Measurements from ENCODE around the gene THUMPD1. TPM values are rescaled to one million over a fixed set of nuclear protein-coding genes. Genes with fewer than 3 reads are reported as not detected.
"Not testable (repeated sequence)": the region's sequence is repeated elsewhere in the genome, so short reads cannot be mapped to it uniquely, and the experiment has no call there.

The THUMPD1 gene
- total RNA-seq, 1 experiment from 2014 or later = 36.0 TPM

DNA sequence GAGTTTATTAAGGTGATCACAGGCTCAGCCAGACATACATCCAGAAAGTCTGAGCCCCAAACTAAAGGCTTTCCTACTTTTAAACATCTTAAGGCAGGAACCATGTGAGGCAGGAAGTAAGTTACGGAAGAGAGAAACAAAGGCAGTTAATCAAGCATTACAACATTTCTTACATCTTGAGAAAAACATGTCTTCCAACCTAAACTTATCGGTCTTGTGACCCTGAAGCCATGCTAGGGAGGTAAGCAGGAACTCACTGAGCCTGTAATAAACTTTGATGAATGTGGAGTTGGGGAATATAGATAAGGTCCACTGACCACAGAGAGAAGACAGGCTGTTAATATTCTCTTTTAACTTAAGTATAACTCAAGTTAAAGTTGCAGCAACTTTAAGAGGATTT is 18.7 kb upstream of the THUMPD1 start:
- H2AFZ ChIP-seq = no peak overlapping the region
- no peaks in the 10 kb centered on the region for H3K36me3 ChIP-seq (ENCODE audit: low read depth)
- ChIA-PET CTCF (no interaction called here), POLR2A (ENCODE audit: unreplicated experiment) (no interaction called here)
- no peak for DNase-seq
- no peaks in the 10 kb centered on the region for H3K79me2 ChIP-seq (ENCODE audit: low read depth)
- no peak overlapping the region for H3K4me3 ChIP-seq
- H3K9me2 ChIP-seq (ENCODE audit: insufficient read depth) = no peaks in the 10 kb centered on the region
- intact Hi-C loops (cut with micrococcal nuclease; ENCODE audit: unreplicated experiment) = no loop called here
- no peaks in the 10 kb centered on the region for H4K20me1 ChIP-seq (ENCODE audit: insufficient read depth)
- H3K27me3 ChIP-seq (ENCODE audit: insufficient read depth, low read depth) = peaks cover 37% of the 10 kb centered on the region
- no TSS peak for BruUV-seq (replicated peaks)
- peaks cover 4% of the 10 kb centered on the region; the same call in 1 of the 2 replicates for H3K4me1 ChIP-seq (replicated peaks; ENCODE audit: insufficient read depth)
- H3K9me3 ChIP-seq (ENCODE audit: insufficient read depth, low read depth) = peaks cover 10% of the 10 kb centered on the region; the same call in 1 of the 2 replicates
- no peak overlapping the region for H3K27ac ChIP-seq
- H3K4me2 ChIP-seq = no peak overlapping the region
- no peak for TF ChIP-seq EZH2 (IDR thresholded peaks at IDR 0.05; ENCODE audit: low read depth)
- TF ChIP-seq, protein P1, sequence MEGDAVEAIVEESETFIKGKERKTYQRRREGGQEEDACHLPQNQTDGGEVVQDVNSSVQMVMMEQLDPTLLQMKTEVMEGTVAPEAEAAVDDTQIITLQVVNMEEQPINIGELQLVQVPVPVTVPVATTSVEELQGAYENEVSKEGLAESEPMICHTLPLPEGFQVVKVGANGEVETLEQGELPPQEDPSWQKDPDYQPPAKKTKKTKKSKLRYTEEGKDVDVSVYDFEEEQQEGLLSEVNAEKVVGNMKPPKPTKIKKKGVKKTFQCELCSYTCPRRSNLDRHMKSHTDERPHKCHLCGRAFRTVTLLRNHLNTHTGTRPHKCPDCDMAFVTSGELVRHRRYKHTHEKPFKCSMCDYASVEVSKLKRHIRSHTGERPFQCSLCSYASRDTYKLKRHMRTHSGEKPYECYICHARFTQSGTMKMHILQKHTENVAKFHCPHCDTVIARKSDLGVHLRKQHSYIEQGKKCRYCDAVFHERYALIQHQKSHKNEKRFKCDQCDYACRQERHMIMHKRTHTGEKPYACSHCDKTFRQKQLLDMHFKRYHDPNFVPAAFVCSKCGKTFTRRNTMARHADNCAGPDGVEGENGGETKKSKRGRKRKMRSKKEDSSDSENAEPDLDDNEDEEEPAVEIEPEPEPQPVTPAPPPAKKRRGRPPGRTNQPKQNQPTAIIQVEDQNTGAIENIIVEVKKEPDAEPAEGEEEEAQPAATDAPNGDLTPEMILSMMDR (conservative IDR thresholded peaks at IDR 0.05) = no peak
- no peaks in the 10 kb centered on the region for H3F3A ChIP-seq (ENCODE audit: insufficient read depth, low read depth)

DNA sequence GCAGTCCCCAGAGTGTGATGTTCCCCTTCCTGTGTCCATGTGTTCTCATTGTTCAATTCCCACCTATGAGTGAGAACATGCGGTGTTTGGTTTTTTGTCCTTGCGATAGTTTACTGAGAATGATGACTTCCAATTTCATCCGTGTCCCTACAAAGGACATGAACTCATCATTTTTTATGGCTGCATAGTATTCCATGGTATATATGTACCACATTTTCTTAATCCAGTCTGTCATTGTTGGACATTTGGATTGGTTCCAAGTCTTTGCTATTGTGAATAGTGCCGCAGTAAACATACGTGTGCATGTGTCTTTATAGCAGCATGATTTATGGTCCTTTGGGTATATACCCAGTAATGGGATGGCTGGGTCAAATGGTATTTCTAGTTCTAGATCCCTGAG is 14.2 kb upstream of the THUMPD1 start:
- H3K79me2 ChIP-seq (ENCODE audit: low read depth); BruUV-seq (replicated peaks); H3K27ac ChIP-seq; H3K4me2 ChIP-seq; H3K36me3 ChIP-seq (ENCODE audit: low read depth); H3F3A ChIP-seq (ENCODE audit: insufficient read depth, low read depth); DNase-seq; H4K20me1 ChIP-seq (ENCODE audit: insufficient read depth); H3K9me3 ChIP-seq (ENCODE audit: insufficient read depth, low read depth); H3K9me2 ChIP-seq (ENCODE audit: insufficient read depth); CTCF ChIA-PET; POLR2A ChIA-PET (ENCODE audit: unreplicated experiment); H3K4me3 ChIP-seq; intact Hi-C loops (cut with micrococcal nuclease; ENCODE audit: unreplicated experiment); H3K4me1 ChIP-seq (replicated peaks; ENCODE audit: insufficient read depth); H2AFZ ChIP-seq: not testable (repeated sequence)
- H3K27me3 ChIP-seq (ENCODE audit: insufficient read depth, low read depth) = peaks cover 62% of the 10 kb centered on the region

DNA sequence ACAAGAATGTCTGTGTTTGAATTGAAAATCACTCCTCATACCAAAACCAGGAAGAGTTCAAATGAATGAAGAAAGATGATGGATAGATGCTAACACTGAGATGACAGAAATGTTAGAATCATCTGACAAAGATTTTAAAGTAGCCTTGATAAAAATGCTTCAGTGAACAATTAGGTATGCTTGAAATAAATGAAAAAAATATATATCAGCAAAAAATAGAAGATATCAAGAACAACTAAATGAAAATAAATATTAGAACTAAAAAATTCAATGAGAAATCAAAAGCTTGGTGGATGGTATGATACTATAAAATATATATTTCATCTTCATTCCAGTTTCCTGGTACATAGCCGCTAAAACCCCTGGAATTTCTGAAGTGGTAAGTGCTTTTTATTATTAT is 13.6 kb upstream of the THUMPD1 start:
- Histone ChIP-seq H3K79me2 (ENCODE audit: low read depth) (no peaks in the 10 kb centered on the region), H3F3A (ENCODE audit: insufficient read depth, low read depth) (no peaks in the 10 kb centered on the region), H3K4me1 (replicated peaks; ENCODE audit: insufficient read depth) (no peaks in the 10 kb centered on the region), H3K27ac (no peak overlapping the region), H3K9me2 (ENCODE audit: insufficient read depth) (no peaks in the 10 kb centered on the region), H3K4me3 (no peak overlapping the region), H2AFZ (no peak overlapping the region), H4K20me1 (ENCODE audit: insufficient read depth) (no peaks in the 10 kb centered on the region), H3K36me3 (ENCODE audit: low read depth) (no peaks in the 10 kb centered on the region), H3K27me3 (ENCODE audit: insufficient read depth, low read depth) (peaks cover 56% of the 10 kb centered on the region), H3K4me2 (no peak overlapping the region), H3K9me3 (ENCODE audit: insufficient read depth, low read depth) (no peaks in the 10 kb centered on the region)
- no TSS peak for BruUV-seq (replicated peaks)
- DNase-seq = no peak
- TF ChIP-seq, protein P1 (conservative IDR thresholded peaks at IDR 0.05) = no peak
- no peak for TF ChIP-seq EZH2 (IDR thresholded peaks at IDR 0.05; ENCODE audit: low read depth)
- ChIA-PET CTCF (no interaction called here), POLR2A (ENCODE audit: unreplicated experiment) (no interaction called here)
- intact Hi-C loops (cut with micrococcal nuclease; ENCODE audit: unreplicated experiment) = no loop called here

DNA sequence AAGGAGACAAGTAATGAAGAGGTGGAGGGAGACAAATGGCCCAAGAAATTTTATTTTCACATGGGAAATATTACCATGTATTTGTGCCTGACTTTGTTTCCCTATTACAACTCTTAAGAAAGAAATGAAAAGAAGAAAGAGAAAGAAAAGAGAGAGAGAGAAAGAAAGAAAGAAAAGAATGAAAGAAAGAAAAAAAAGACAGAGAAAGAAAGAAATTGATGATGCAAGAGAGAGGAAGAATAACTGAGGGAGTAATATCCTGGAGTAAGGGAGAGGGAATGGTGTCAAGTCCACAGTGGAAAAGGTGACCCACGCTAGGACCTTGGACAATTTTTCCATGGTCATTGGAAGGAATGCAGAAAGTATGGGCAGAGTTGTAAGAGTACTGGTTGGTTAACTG is 12.1 kb upstream of the THUMPD1 start:
- no peak for DNase-seq
- POLR2A ChIA-PET (ENCODE audit: unreplicated experiment) = no interaction called here
- no peaks in the 10 kb centered on the region for H3K79me2 ChIP-seq (ENCODE audit: low read depth)
- H3K27ac ChIP-seq = no peak overlapping the region
- BruUV-seq (replicated peaks) = no TSS peak
- intact Hi-C loops (cut with micrococcal nuclease; ENCODE audit: unreplicated experiment) = no loop called here
- H3K4me2 ChIP-seq = no peak overlapping the region
- no peaks in the 10 kb centered on the region for H3F3A ChIP-seq (ENCODE audit: insufficient read depth, low read depth)
- no peak overlapping the region for H2AFZ ChIP-seq
- no peaks in the 10 kb centered on the region for H3K36me3 ChIP-seq (ENCODE audit: low read depth)
- H3K9me3 ChIP-seq (ENCODE audit: insufficient read depth, low read depth) = no peaks in the 10 kb centered on the region
- H3K4me1 ChIP-seq (replicated peaks; ENCODE audit: insufficient read depth) = no peaks in the 10 kb centered on the region
- H4K20me1 ChIP-seq (ENCODE audit: insufficient read depth) = no peaks in the 10 kb centered on the region
- H3K4me3 ChIP-seq = no peak overlapping the region
- peaks cover 44% of the 10 kb centered on the region for H3K27me3 ChIP-seq (ENCODE audit: insufficient read depth, low read depth)
- CTCF ChIA-PET = no interaction called here
- H3K9me2 ChIP-seq (ENCODE audit: insufficient read depth) = no peaks in the 10 kb centered on the region
- TF ChIP-seq EZH2 (IDR thresholded peaks at IDR 0.05; ENCODE audit: low read depth) = no peak
- TF ChIP-seq, protein P1 (conservative IDR thresholded peaks at IDR 0.05) = no peak

All from PC-9 (cell line).